ENCODE results near the gene E2F3.

The E2F3 gene
- 13.0 to 46.5 reads per million in 2 donors for total RNA-seq

- peak; percentile 97 for DNase-seq
Measured at GRCh38 chr6:20401205-20402091, at the start of gene E2F3. Gene E2F3 (plus strand): TSS chr6:20401879. CDS start chr6:20402233, 354 bp downstream.

GRCh38 chr6:20352346-20352745 is 49.3 kb upstream of the E2F3 start:
- DNase-seq = no peak

GRCh38 chr6:20353134-20353533 is 48.5 kb upstream of the E2F3 start:
- no peak for DNase-seq

DNA sequence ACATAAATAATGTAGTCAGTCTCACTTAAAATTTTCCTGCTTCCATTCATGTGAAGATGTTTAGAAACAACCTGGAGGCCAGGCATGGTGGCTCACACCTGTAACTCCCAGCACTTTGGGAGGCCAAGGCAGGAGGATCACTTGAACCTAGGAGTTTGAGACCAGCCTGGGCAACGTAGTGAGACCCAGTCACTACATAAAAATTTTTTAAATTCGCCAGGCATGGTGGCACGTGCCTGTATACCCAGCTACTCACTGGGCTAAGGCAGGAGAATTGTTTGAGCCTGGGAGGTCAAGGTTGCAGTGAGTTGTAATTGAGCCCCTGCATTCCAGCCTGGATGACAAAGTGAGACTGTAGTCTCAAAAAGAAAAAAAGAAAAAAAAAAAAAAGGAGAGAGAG is 47.3 kb upstream of the E2F3 start:
- no peak for DNase-seq

DNA sequence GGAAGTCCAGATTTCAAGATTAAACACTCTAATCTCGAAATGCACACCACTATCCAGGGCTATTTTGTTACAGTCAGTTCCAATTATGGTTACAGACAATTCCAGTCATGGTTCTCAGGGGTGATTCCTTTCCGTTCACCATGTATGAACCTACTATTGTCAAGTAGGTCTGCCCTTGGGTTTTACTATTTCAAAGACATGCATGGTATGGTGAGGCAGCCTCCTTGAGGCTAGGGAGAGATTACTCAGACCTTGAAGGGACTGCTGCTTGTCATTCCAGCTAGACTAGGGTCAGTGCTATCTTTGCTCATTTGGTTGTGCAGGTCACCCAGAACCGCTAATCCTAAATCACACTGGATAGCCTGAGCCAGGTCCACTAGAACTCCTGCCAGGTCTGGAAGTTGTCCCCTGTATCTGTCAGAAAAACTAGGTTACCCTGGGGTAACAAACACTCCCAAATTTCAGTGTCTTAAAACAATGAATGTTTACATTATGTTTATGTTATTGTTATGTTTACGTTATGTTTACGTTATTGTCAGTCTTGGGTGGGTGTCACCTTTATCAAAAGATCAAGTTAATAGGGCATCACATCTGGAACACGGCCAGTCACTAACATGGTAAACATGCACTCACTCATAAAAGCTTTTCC is 41.1 kb upstream of the E2F3 start:
- DNase-seq = no peak

DNA sequence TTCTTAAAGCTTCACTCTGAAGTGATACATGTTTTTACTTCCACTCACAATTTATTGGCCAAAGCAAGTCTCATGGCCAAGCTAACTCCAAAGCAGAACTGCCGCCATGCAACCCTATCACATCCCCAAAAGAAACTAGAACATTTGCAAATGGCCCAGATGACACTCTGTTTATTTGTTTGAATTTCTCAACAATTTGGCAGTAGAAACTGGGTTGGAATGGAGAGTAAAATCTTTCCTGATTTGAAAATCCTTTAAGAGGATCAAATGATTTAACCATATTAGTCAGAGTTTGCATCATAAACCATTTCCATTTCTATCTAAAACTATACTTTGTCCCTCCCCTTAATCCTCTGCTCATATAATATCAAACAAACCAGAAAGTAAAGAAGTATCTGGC is 39.1 kb upstream of the E2F3 start:
- DNase-seq = no peak

- no peak for DNase-seq
Measured at GRCh38 chr6:20364327-20364726, 37.4 kb upstream of the E2F3 start.

DNA sequence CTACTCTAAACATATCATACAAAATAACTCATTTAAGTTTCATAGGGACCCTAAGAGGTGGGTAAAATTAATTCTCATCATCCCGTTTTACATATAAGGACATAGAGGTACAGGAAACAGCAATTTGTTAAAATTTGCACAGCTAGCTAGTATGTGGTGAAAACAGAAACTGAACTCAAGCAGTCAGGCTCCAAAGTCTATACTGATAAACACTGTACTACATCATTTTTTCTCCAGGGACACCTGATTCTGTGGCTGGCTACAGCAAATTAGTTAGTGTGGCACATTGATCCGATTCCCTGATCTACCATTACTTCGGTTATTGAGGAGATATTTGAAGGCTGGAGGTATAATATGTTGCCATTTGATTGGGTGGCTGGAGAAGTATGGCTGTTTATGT is 36.2 kb upstream of the E2F3 start:
- DNase-seq = no peak

- DNase-seq = peak; percentile 4
Measured at GRCh38 chr6:20366082-20366830, 35.4 kb upstream of the E2F3 start.

DNA sequence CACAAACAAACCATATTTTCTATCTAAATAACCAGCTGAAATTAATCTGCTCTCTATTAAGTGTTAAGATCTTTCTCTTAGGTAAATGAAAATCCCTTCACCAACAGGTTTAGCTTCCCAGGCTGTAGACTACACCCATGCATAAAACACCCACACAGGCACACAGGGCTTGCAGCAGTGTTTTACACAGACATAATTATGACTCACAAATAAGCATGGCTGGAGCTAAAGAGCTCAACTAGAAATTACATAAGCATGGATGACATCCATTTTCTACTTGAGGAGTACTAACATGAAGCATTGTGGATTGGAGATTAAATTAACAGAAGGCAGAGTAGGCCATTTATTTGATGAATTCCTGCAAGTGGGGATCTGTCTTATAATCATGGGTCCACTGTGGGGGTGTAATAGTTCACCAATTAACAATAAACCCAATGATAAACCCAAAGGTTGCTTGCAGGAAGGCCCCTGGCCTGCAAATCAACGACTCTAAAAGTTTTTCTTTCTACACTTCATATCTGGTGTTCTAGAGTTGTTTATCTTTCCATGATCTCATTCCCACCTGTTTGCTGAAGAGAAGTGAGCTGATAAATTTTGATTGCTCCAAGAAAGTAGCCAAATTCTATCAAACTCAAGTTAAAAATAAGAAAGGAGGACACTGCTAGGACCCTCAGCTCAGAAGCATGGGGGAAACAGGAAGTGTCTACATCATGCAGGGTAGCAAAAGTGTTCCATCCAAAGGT is 33.8 kb upstream of the E2F3 start:
- no peak for DNase-seq

DNA sequence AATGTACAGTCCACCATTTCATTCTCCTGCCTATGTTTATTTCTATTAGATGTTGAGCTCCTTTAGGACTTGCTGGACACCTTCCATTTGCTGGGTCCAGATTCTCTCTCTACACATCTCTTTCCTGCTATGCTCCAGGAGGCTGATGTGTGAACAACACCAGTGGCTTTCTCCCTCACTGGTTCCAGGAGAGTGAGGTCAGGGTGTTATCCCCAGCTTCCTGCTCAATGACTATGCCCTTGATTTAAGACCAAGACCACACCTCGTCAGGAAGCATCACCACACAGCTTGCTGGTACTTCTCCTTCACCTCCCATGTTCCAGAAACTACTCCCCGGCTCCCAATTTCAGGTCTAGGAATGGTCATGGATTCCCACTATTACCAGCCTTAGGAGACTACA is 31.3 kb upstream of the E2F3 start:
- no peak for DNase-seq

DNA sequence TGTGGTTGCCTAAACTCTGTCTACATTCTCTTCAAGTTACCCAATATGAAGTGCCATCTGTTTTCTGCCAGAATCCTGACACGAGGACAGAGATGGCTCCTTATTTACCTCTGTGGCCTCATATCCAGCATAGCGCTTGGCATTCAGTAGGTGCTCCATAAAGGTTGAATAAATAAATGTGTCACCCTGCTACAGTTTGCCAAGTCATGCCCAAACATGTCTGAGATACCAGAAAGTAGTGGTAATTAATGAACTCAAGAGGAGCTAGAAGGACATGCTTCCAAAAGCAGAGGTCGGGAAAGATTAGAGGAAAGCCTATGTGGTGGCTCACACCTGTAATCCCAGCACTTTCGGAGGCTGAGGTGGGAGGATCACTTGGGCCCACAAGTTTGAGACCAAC is 30.9 kb upstream of the E2F3 start:
- no peak for DNase-seq

DNA sequence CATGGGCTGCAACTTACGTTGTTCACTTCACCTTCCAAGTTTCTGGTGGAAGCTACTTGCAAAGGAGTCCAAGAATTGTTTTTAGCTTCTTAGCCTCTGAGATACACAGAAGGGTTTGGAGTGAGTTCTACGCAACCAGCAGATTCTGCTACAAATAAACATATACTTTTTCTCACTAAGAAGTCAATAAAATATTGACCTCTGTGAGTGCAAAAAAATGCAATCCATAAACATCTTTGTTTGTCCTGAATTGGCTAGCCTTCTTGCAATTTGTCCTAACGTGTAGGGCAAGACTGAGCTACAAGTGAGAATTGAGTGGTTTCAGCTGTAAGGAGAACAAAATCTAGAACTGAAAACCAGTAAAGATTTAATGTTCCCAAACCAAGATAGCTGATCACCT is 26.2 kb upstream of the E2F3 start:
- no peak for DNase-seq

- DNase-seq = no peak
Measured at GRCh38 chr6:20377623-20378265, 23.9 kb upstream of the E2F3 start.

DNA sequence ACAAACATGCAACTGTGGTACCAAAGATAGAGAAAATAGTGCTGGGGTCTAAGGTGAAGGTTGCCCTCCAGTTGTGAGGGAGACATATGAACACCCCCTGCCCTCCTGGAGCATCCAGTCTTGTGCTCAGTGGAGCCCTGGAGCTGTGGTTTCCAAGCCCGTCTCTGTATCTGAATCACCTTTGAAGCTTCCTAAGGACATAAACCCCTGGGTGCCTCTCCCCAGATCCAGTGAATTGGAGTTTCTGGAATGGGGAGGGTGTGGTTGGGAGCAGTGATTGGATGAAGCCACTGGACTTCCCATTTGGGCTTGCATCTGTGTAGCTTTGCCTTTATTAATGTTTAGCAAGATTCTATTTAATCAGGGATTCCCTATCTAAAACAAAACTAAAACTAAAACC is 22.4 kb upstream of the E2F3 start:
- no peak for DNase-seq

DNA sequence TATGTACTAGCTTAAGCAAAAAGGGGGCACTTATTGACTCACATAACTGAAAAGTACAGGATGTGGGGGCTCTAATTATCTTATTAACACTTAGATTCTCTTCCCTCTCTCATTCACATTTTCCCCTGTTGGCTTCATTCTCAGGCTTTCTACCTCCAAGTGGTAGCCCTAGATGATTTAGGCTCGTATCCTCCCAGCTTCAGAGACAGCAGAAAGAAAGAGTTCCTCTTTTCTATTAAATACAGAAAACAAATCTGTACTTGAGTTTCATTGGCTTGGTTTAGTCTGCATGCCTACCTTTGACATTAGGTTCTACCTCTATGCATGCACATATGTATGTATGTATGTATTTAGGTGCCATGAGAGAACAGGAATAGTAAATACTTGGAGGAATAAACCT is 15.5 kb upstream of the E2F3 start:
- DNase-seq = no peak

DNA sequence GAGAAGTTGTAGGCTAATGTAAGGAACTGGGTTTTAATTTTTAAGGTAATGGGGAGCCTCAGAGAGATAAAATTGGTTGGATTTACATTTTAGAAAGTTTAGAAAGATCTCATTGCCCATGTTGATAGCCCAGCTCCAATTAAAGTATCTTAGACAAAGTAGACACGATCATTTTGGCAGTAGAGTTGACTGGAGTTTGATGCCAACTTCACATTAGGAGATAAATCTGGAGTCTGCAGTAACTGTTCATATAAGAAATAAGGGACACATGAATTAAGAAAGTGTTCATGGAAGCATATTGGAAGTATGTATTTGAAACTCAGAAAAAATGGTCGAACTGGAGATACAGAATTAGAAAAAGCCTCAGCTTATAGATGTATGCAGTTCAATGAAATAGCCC is 12.6 kb upstream of the E2F3 start:
- DNase-seq = no peak

GRCh38 chr6:20393297-20393696 is 8.4 kb upstream of the E2F3 start:
- DNase-seq = no peak

DNA sequence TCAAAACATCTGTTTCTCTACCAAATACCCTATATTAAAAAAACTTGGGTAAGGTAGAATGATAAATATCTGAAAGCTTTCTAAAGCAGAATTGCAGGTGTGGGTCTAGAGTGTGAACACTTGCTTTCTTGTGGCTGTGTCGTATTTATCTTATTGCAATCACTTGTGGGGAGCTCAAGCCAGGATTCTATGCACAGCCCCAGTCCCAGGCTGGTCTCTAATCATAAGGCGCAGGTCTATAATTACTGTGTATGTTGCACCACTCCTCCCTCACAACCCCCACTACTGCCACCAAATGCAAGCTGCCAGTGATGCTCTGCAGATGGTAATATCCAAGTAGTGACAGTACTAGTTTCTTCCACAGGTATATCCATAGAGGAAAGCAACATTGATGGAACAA is 2.2 kb upstream of the E2F3 start:
- no peak for DNase-seq

DNA sequence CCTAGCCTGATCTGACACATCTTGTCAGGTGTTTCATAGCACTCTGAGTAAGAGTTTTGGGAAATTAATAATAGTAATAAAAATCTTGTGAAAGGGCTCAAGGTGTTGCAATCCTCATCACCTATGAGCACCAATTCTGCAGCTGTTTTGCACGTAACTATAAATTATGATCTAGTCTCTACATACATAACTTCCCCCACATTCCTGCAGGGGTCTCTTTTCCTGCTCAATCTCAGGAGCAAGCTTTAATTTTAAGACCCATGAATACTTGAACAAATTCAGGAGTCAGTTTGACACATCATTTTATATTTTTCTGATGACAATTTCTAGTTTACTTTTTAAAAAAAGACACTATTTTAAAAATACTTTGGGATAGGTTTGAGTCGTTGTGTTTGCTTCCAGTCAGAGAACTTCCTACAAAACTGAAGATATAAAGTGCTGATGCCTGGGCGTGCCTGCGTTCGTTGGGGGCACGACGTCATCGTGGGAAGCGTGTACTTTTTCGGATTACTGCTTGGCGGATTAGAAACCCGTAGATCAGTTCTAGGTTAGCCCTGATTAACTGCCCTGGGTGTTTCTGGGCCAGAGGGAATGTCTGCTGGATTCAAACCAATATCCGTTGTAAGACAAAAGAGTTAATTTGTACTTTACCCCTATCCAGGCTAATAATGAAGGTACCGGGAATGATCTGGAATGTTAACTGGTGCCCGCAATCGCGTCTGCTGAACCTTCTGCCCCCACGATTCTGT is 1.0 kb upstream of the E2F3 start:
- DNase-seq = peak; percentile 24

DNA sequence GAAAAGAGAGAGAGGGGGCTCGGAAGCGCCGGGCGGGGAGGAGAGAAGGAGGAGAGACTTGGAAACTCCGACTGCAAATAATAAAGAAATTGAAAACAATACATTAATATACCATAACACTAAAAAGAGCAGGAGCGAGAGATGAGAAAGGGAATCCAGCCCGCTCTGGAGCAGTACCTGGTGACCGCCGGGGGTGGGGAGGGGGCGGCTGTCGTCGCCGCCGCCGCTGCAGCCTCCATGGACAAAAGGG is 338 bp downstream of the E2F3 start:
- DNase-seq = no peak
